Measurements from ENCODE around the gene SLC9A3.

Gene SLC9A3

DNA sequence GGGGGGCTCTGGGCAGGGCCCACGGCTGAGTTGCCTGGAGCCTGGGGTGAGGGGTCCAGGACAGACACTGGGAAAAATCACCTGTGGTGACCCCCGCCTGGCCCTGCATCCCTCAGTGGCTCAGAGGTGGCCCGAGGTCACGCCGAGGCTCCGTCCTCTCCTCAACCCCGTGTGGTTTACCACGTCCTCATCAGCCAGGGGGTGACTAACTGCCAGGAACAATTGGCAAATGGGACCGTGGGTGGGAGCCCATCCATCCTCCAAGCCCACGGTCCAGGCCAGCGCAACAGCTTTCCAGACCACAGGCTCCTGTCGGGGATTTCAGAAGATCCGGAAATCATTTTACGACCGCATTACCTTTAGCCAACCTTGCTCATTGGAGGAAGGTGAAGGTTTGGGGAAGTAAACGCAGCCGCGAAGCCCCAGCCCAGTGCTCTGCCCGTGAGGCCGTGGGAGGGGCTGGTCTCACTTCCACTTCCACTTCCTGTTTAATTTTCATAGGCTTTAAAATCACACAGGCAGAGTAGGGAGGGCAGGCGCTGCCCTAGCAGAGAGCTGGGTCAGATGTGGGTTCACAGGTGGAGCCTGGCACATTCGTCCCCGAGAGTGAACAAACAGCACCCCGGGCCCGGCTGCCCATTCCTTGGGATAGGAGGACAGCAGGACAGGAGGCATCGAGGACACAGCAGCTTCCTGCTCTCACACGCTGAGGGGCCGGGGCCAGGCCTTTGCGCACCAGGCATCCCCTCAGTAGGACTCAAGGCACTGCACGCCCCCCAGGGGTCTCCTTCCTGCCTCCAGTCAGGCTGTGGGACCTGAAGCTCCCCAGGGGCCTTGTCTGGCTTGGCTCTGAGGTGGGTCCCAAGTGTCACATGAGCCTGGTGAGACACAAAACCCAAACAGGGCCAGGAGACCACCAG, 19.8 kb upstream of the SLC9A3 start:
- in situ Hi-C loops (cut with MboI; ENCODE audit: low sequenced_read_pairs, unreplicated experiment): no loop called here
- DNase-seq (ENCODE audit: low spot score): peak; percentile 92
- TF ChIP-seq, protein P1, sequence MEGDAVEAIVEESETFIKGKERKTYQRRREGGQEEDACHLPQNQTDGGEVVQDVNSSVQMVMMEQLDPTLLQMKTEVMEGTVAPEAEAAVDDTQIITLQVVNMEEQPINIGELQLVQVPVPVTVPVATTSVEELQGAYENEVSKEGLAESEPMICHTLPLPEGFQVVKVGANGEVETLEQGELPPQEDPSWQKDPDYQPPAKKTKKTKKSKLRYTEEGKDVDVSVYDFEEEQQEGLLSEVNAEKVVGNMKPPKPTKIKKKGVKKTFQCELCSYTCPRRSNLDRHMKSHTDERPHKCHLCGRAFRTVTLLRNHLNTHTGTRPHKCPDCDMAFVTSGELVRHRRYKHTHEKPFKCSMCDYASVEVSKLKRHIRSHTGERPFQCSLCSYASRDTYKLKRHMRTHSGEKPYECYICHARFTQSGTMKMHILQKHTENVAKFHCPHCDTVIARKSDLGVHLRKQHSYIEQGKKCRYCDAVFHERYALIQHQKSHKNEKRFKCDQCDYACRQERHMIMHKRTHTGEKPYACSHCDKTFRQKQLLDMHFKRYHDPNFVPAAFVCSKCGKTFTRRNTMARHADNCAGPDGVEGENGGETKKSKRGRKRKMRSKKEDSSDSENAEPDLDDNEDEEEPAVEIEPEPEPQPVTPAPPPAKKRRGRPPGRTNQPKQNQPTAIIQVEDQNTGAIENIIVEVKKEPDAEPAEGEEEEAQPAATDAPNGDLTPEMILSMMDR (IDR thresholded peaks at IDR 0.05; ENCODE audit: borderline replicate concordance, control extremely low read depth, extremely low read depth, insufficient read depth, missing control alignments): no peak

DNA sequence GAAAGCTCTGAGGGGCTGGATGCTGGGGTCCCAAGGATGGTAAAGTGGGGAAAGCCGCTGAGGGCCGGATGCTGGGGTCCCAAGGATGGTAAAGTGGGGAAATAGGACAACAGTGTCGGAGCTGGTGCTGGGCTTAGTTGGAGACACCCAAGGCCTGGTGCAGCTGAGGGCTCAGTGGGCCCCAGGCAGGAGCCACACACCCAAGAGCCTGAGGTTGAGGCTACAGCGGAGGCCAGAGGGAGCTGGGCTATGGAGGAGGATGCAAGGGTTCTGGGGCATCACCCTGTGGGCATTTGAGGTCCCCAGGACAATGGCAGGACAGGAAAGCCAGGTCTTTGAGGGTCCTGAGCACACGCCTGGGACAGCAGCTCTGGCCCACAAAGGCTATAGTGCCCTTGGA, 19.1 kb upstream of the SLC9A3 start:
- TF ChIP-seq, protein P1 (IDR thresholded peaks at IDR 0.05; ENCODE audit: borderline replicate concordance, control extremely low read depth, extremely low read depth, insufficient read depth, missing control alignments): no peak
- no peak for DNase-seq (ENCODE audit: low spot score)
- in situ Hi-C loops (cut with MboI; ENCODE audit: low sequenced_read_pairs, unreplicated experiment): no loop called here

DNA sequence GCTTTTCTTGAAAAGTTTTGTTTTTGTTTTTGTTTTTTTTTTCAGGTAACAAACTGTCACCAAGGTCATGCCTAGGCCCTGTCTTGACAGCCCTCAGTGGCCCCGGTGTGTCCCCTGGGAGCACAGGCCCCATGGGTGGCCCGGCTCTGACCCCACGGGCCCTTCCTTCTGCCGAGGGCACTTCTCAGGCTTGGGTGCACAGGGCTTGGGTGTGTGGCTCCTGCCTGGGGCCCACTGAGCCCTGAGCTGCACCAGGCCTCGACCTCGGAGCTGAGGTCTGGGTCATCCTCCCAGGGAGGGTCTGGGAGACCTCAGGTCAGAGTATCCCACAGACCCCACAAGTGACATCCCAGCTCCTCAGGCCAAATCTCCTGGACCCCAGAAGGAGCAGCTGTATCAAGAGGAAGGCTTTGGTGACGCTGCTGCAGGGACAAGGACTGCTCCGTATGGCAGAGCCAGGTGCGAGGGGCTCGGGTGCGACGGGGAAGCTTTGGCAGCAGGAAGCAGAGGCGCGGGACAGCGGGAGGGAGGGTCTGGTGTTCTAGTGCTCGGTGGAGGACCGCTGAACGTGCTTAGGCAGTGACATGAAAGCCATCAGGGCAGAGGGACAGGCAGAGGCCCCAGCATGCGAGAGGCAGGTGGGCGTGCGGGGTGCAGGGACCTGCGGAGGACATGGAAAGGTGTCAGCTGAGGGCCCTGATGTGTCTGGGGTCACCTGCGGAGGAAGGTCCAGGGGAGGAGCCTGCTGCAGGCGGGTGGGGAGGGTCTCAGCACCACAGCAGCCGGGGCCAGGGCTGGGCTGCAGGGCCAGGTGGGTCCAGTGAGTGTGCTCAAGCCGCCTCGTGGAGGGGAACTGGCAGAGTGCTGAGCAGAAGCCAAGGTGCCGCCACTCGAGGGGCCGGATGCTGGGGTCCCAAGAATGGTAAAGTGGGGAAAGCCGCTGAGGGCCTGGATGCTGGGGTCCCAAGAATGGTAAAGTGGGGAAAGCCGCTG, 18.4 kb upstream of the SLC9A3 start:
- in situ Hi-C loops (cut with MboI; ENCODE audit: low sequenced_read_pairs, unreplicated experiment): no loop called here
- TF ChIP-seq, protein P1 (IDR thresholded peaks at IDR 0.05; ENCODE audit: borderline replicate concordance, control extremely low read depth, extremely low read depth, insufficient read depth, missing control alignments): no peak
- DNase-seq (ENCODE audit: low spot score): no peak

GRCh38 chr5:541539-542318, 17.5 kb upstream of the SLC9A3 start:
- TF ChIP-seq, protein P1 (IDR thresholded peaks at IDR 0.05; ENCODE audit: borderline replicate concordance, control extremely low read depth, extremely low read depth, insufficient read depth, missing control alignments): no peak
- DNase-seq (ENCODE audit: low spot score): no peak
- in situ Hi-C loops (cut with MboI; ENCODE audit: low sequenced_read_pairs, unreplicated experiment): no loop called here

- DNase-seq (ENCODE audit: low spot score): no peak
- in situ Hi-C loops (cut with MboI; ENCODE audit: low sequenced_read_pairs, unreplicated experiment): no loop called here
- TF ChIP-seq, protein P1 (IDR thresholded peaks at IDR 0.05; ENCODE audit: borderline replicate concordance, control extremely low read depth, extremely low read depth, insufficient read depth, missing control alignments): no peak
These were observed 16.8 kb upstream of the SLC9A3 start for GRCh38 chr5:540906-541538.

Data from GM13976 (cell line).